ENCODE results near the gene TTC7B.

DNA sequence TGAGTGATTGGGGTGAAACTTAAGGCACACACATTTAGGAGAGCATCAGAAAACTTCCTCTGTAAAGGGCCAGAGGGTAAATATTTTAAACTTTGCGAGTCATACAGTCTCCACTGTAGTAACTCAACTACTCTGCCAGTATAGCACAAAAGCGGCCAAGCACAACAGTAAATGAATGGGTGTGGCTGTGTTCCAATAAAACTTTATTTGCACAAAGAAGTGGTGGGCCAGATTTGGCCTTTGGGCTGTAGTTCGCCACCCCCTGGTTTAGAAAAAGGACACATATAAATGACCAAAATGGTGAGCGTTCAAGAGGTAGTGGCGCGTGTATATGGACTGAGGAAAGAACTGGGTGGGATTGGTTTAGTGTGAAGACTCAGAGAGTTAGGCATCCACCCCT is 309.5 kb downstream of the TTC7B start:
- no peak for TF ChIP-seq HDAC1 (CRISPR knock-in tag; IDR thresholded peaks at IDR 0.05)
- no peak for TF ChIP-seq FOXJ3 (CRISPR knock-in tag; IDR thresholded peaks at IDR 0.05; ENCODE audit: borderline replicate concordance)
- TF ChIP-seq, protein P1, sequence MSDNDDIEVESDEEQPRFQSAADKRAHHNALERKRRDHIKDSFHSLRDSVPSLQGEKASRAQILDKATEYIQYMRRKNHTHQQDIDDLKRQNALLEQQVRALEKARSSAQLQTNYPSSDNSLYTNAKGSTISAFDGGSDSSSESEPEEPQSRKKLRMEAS (IDR thresholded peaks at IDR 0.05), result no peak
- no peak for TF ChIP-seq MTF2 (CRISPR knock-in tag; IDR thresholded peaks at IDR 0.05; ENCODE audit: borderline replicate concordance)
- no peak for TF ChIP-seq EP300 (IDR thresholded peaks at IDR 0.05; ENCODE audit: low read depth in 2 of 2, low read length in 2 of 2)
- TF ChIP-seq EP300 (CRISPR knock-in tag; IDR thresholded peaks at IDR 0.05; ENCODE audit: borderline replicate concordance), result no peak
- no peak for TF ChIP-seq RFX5 (IDR thresholded peaks at IDR 0.05; ENCODE audit: low read depth, low read length)
- TF ChIP-seq CEBPB (IDR thresholded peaks at IDR 0.05; ENCODE audit: borderline replicate concordance, low read depth, low read length), result no peak
- no peak for TF ChIP-seq POLR2AphosphoS5 (IDR thresholded peaks at IDR 0.05; ENCODE audit: low read depth, low read length)
- TF ChIP-seq ETV6 (CRISPR knock-in tag; conservative IDR thresholded peaks at IDR 0.05), result no peak
- TF ChIP-seq SUZ12 (IDR thresholded peaks at IDR 0.05; ENCODE audit: low read depth, low read length), result no peak
- TF ChIP-seq ZNF7 (CRISPR knock-in tag; IDR thresholded peaks at IDR 0.05), result no peak
- no peak for TF ChIP-seq TP53 (CRISPR knock-in tag; conservative IDR thresholded peaks at IDR 0.05)
- TF ChIP-seq PHF8 (CRISPR knock-in tag; IDR thresholded peaks at IDR 0.05), result no peak
- TF ChIP-seq ZNF678 (CRISPR knock-in tag; IDR thresholded peaks at IDR 0.05), result no peak
